Right lobe of liver (tissue), 6 donors: ENCODE measurements around the gene LOXL1. TPM values are rescaled to one million over a fixed set of nuclear protein-coding genes. Genes with fewer than 3 reads are reported as not detected.

Experiments used
- ATAC-seq, 4 donors: fragments of 200-7000 bp; cut with Tn5 transposase; one replicate each; pipeline ENCODE4 v1.9.1; 2020; ENCODE audit warnings: mild to moderate bottlenecking in 4 of 4, moderate library complexity in 4 of 4
- DNase-seq, 3 donors: peaks; one replicate each; pipeline ENCODE4 v3.0.0-alpha.2; 2020
- H3K27ac ChIP-seq, 3 donors: fragments of 200-600 bp; one replicate each; pipeline ENCODE4 v1.8.0; 2022
- H3K27me3 ChIP-seq, 2 donors: fragments of 200-600 bp; one replicate each; pipeline ENCODE4 v1.8.0; 2022
- H3K36me3 ChIP-seq, 4 donors: fragments of 200-600 bp; sonication (generic) in 1 of 4; one replicate each; pipeline versions ENCODE4 v1.5.1 to v1.8.0; 2017 to 2022; ENCODE audit warnings: control low read depth in 1 of 4
- H3K4me1 ChIP-seq, 4 donors: fragments of 200-600 bp; sonication (generic) in 1 of 4; one replicate each; pipeline versions ENCODE4 v1.5.1 to v1.8.0; 2017 to 2022; ENCODE audit warnings: control low read depth in 1 of 4
- H3K4me3 ChIP-seq, 3 donors: fragments of 200-600 bp; one replicate each; pipeline ENCODE4 v1.8.0; 2022
- H3K9me3 ChIP-seq, 4 donors: fragments of 200-600 bp; sonication (generic) in 1 of 4; one replicate each; pipeline versions ENCODE4 v1.5.1 to v1.8.0; 2017 to 2022; ENCODE audit warnings: control low read depth in 1 of 4
- POLR2A ChIP-seq: fragments of 450-650 bp; IDR thresholded peaks from one replicate; pipeline ENCODE4 v1.6.1; 2017; ENCODE audit warnings: antibody characterized with exemption, mild to moderate bottlenecking
- WGBS: methylation state at CpG from one replicate; pipeline ENCODE4 v1.1.6; 2018; ENCODE audit warnings: low coverage, low lambda C conversion rate; ENCODE audit not compliant: insufficient coverage; ENCODE audit errors: missing lambda C conversion rate; 5-methylcytosine and 5-hydroxymethylcytosine counted together
- intact Hi-C, 2 donors: fragments of 100-400 bp; cut with DNase I; formaldehyde crosslinking; loops; one replicate each; pipeline versions ENCODE4 v1.11.2 to v1.14.1; 2022
- total RNA-seq, 6 experiments: library from RNA; depleted of rRNA in 2 of 6; stranded (reverse); fragments of >200 nt in 2 of 6; fragmentation: NEBNext Ultra II Directional in 3 of 6; extraction: Animal tissue kit (Norgen Biotek cat#: 25700) in 3 of 6; gene quantifications; one replicate each; pipeline versions ENCODE4 v1.1.0 to v1.2.4, GENCODE V29; 2016 to 2023
- TF ChIP-seq, protein P1 (sequence below), 4 donors: fragments of 200-600 bp in 3 of 4; fragments of 450-650 bp in 1 of 4; IDR thresholded peaks; one replicate each; pipeline versions ENCODE4 v1.5.1 to v1.8.0; 2016 to 2022; ENCODE audit warnings: antibody characterized with exemption in 4 of 4, mild to moderate bottlenecking in 2 of 4
- donor health status: DM: no; HTN: yes; CAD: no.
- donor health status: DM: no; HTN: no; CAD: no.
- donor health status: DM: no; HTN: no; CAD: no.
- donor health status: DM: no; HTN: yes; CAD: no.
- donor health status: DM: no; HTN: yes; CAD: no.

Gene LOXL1
- total RNA-seq, 6 experiments from 2014 or later = 0.29 to 2.3 (median 0.83) TPM

GRCh38 chr15:73928971-73929627 is 2.8 kb downstream of the LOXL1 start:
- no peak overlapping the region for H3K4me3 ChIP-seq
- ATAC-seq = no peak
- intact Hi-C loops = no loop called here
- H3K27ac ChIP-seq = no peak overlapping the region
- TF ChIP-seq, protein P1, sequence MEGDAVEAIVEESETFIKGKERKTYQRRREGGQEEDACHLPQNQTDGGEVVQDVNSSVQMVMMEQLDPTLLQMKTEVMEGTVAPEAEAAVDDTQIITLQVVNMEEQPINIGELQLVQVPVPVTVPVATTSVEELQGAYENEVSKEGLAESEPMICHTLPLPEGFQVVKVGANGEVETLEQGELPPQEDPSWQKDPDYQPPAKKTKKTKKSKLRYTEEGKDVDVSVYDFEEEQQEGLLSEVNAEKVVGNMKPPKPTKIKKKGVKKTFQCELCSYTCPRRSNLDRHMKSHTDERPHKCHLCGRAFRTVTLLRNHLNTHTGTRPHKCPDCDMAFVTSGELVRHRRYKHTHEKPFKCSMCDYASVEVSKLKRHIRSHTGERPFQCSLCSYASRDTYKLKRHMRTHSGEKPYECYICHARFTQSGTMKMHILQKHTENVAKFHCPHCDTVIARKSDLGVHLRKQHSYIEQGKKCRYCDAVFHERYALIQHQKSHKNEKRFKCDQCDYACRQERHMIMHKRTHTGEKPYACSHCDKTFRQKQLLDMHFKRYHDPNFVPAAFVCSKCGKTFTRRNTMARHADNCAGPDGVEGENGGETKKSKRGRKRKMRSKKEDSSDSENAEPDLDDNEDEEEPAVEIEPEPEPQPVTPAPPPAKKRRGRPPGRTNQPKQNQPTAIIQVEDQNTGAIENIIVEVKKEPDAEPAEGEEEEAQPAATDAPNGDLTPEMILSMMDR (IDR thresholded peaks at IDR 0.05) = no peak
- TF ChIP-seq POLR2A = no peak
- 50% methylated on average over 3 of the region's 5 CpGs for WGBS
- peak in 1 of 3 donors; percentile 21 for DNase-seq
- no peaks in the 10 kb centered on the region for H3K36me3 ChIP-seq
- H3K9me3 ChIP-seq = no peaks in the 10 kb centered on the region
- peaks cover 0 to 7% of the 10 kb centered on the region in 2 donors for H3K27me3 ChIP-seq
- no peaks in the 10 kb centered on the region for H3K4me1 ChIP-seq

GRCh38 chr15:73930371-73930770 is 4.1 kb downstream of the LOXL1 start:
- Histone ChIP-seq H3K36me3 (no peaks in the 10 kb centered on the region), H3K4me3 (no peak overlapping the region), H3K9me3 (no peaks in the 10 kb centered on the region), H3K27ac (no peak overlapping the region), H3K4me1 (no peaks in the 10 kb centered on the region), H3K27me3 (peaks cover 0 to 7% of the 10 kb centered on the region in 2 donors)
- DNase-seq (peak in 1 of 3 donors; percentile 42), ATAC-seq (no peak)
- intact Hi-C loops = no loop called here
- TF ChIP-seq, protein P1 (IDR thresholded peaks at IDR 0.05) = no peak
- no peak for TF ChIP-seq POLR2A
- 63% methylated on average over 4 of the region's 8 CpGs for WGBS

DNA sequence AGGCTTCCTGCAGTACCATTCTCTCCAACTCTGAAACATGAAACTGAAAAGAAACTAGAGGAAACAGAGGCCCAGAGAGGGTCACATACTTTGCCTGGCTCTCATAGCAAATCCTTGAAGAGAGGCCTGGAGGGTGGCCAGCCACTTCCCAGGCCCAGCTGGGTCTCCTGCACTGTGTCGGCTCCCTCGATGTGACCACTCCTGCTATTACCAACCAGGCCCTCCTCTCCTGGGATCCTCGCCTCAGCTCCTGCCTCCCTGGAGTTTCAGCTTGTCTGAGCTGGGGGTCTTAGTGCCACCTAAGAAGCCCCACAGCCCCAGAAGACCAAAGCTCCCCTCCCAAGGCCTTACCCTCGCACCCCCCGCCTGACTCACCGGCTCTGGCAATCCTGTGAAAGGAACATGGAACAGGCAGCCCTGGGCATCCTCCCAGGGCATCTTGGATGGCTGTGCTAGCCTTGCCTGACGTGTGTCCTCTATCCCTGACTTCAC is 4.6 kb downstream of the LOXL1 start:
- H3K4me3 ChIP-seq = no peak overlapping the region
- DNase-seq (peak in 1 of 3 donors; percentile 34), ATAC-seq (no peak)
- no peak for TF ChIP-seq POLR2A
- TF ChIP-seq, protein P1 (IDR thresholded peaks at IDR 0.05) = no peak
- intact Hi-C loops = no loop called here
- no peaks in the 10 kb centered on the region for H3K36me3 ChIP-seq
- no peaks in the 10 kb centered on the region for H3K9me3 ChIP-seq
- no peak overlapping the region for H3K27ac ChIP-seq
- peaks cover 0 to 7% of the 10 kb centered on the region in 2 donors for H3K27me3 ChIP-seq
- no peaks in the 10 kb centered on the region for H3K4me1 ChIP-seq
- 73% methylated on average over 2 of the region's 7 CpGs for WGBS

GRCh38 chr15:73931441-73931840 is 5.2 kb downstream of the LOXL1 start:
- Histone ChIP-seq H3K36me3 (no peaks in the 10 kb centered on the region), H3K9me3 (no peaks in the 10 kb centered on the region), H3K4me1 (no peaks in the 10 kb centered on the region), H3K4me3 (no peak overlapping the region), H3K27me3 (peaks cover 0 to 7% of the 10 kb centered on the region in 2 donors), H3K27ac (no peak overlapping the region)
- intact Hi-C loops = no loop called here
- WGBS = 18% methylated on average over 1 of the region's 2 CpGs
- TF ChIP-seq POLR2A = no peak
- TF ChIP-seq, protein P1 (IDR thresholded peaks at IDR 0.05) = no peak
- peak in 1 of 3 donors; percentile 20 for DNase-seq
- ATAC-seq = no peak
